ENCODE results near the gene ATP1A1.

- TF ChIP-seq SPI1 (IDR thresholded peaks at IDR 0.05; ENCODE audit: low read depth, low read length) (no peak), POLR2AphosphoS5 (IDR thresholded peaks at IDR 0.05; ENCODE audit: low read depth, low read length) (no peak), POU2F2 (IDR thresholded peaks at IDR 0.05; ENCODE audit: low read depth, low read length) (no peak)
Measured at GRCh38 chr1:116329524-116330341, 43.3 kb upstream of the ATP1A1 start.
